Epidermal melanocyte (primary cell): ENCODE measurements around the gene BNIP5.

ENCODE experiments used
- DNase-seq: peaks from one replicate; pipeline ENCODE4 v3.0.0; 2011; ENCODE audit warnings: low spot score; ENCODE audit not compliant: insufficient read length

BNIP5 gene

GRCh38 chr6:36324715-36325114 lies 12.0 kb downstream of the BNIP5 start:
- no peak for DNase-seq

- DNase-seq = no peak
Measured at GRCh38 chr6:36324191-36324590, 12.5 kb downstream of the BNIP5 start.

GRCh38 chr6:36323062-36323461 lies 13.6 kb downstream of the BNIP5 start:
- no peak for DNase-seq

- no peak for DNase-seq
Measured at GRCh38 chr6:36322591-36322990, 14.1 kb downstream of the BNIP5 start.

GRCh38 chr6:36320475-36320874 lies 16.2 kb downstream of the BNIP5 start:
- DNase-seq = no peak

GRCh38 chr6:36319821-36320220 lies 16.9 kb downstream of the BNIP5 start:
- no peak for DNase-seq

GRCh38 chr6:36319436-36319762 lies 17.3 kb downstream of the BNIP5 start:
- DNase-seq = no peak

GRCh38 chr6:36318690-36319435 lies 17.8 kb downstream of the BNIP5 start:
- DNase-seq = no peak

GRCh38 chr6:36317623-36318022 lies 19.1 kb downstream of the BNIP5 start:
- no peak for DNase-seq

- DNase-seq = no peak
Measured at GRCh38 chr6:36315921-36316320, 20.8 kb downstream of the BNIP5 start.

- DNase-seq = no peak
Measured at GRCh38 chr6:36314221-36315014, 22.3 kb downstream of the BNIP5 start.

- no peak for DNase-seq
Measured at GRCh38 chr6:36313649-36313936, 23.1 kb downstream of the BNIP5 start.

- no peak for DNase-seq
Measured at GRCh38 chr6:36312854-36313648, 23.6 kb downstream of the BNIP5 start.

GRCh38 chr6:36309900-36310299 lies 26.8 kb downstream of the BNIP5 start:
- no peak for DNase-seq

GRCh38 chr6:36309203-36309602 lies 27.5 kb downstream of the BNIP5 start:
- no peak for DNase-seq

GRCh38 chr6:36308514-36308913 lies 28.2 kb downstream of the BNIP5 start:
- DNase-seq = no peak

GRCh38 chr6:36306375-36306774 lies 30.3 kb downstream of the BNIP5 start:
- DNase-seq = no peak

- no peak for DNase-seq
Measured at GRCh38 chr6:36305885-36306284, 30.8 kb downstream of the BNIP5 start.

GRCh38 chr6:36302227-36302976 lies 34.3 kb downstream of the BNIP5 start:
- peak; percentile 60 for DNase-seq

GRCh38 chr6:36301781-36302180 lies 34.9 kb downstream of the BNIP5 start:
- no peak for DNase-seq

GRCh38 chr6:36301085-36301658 lies 35.5 kb downstream of the BNIP5 start:
- DNase-seq = no peak
